HCT116 (cell line): ENCODE measurements around the gene C17orf114.

Source experiments
- ATAC-seq: fragments of 200-7000 bp; cut with Tn5 transposase; 2 replicates; pipeline ENCODE4 v1.9.1; 2020; ENCODE audit warnings: mild to moderate bottlenecking, moderate library complexity
- BruUV-seq: library from RNA; stranded (reverse); fragments of 400-500 nt; replicated peaks from 2 replicates; lab custom pipeline; 2021; lab: Mats Ljungman, UMichigan
- CTCF ChIA-PET: fragments of 300-600 bp; sonication (Branson Sonifier 250); formaldehyde crosslinking; loops from one replicate; lab custom pipeline; 2021; ENCODE audit warnings: antibody characterized with exemption; lab: Charles Lee
- POLR2A ChIA-PET: fragments of 300-600, 350-600 bp; sonication (Branson Sonifier 250); formaldehyde crosslinking; loops from one replicate; lab custom pipeline; 2021; ENCODE audit warnings: antibody characterized with exemption; lab: Charles Lee
- RAD21 ChIA-PET, 2 experiments: fragments of 300-600 bp; sonication (Branson Sonifier 250); formaldehyde crosslinking; loops; one replicate each; lab custom pipeline; 2023; ENCODE audit warnings: low total read pairs in 2 of 2; ENCODE audit not compliant: uncharacterized antibody in 2 of 2, unreplicated experiment in 2 of 2, low non-redundant PET in 1 of 2; lab: Charles Lee
- DNase-seq: peaks from one replicate; pipeline ENCODE4 v3.0.0-alpha.2; 2010; ENCODE audit warnings: low read depth, low spot score
- H2AFZ ChIP-seq: fragments of 200-600 bp; shearing (Covaris generic), sonication (generic); 2 replicates; pipeline ENCODE4 v1.6.1; 2017; ENCODE audit warnings: low read depth, mixed run types, mixed read lengths, antibody characterized with exemption, low read length; ENCODE audit not compliant: poor library complexity, severe bottlenecking
- H3K27ac ChIP-seq: 2 replicates; pipeline ENCODE4 v1.5.1; 2012; ENCODE audit warnings: low read depth, low read length
- H3K27me3 ChIP-seq: fragments of 200-600 bp; sonication (generic); 2 replicates; pipeline ENCODE4 v1.6.1; 2016; ENCODE audit warnings: mixed run types, low read length, mixed read lengths; ENCODE audit not compliant: insufficient read depth
- H3K36me3 ChIP-seq, 2 experiments: fragments of 200-500 bp in 1 of 2; fragments of 200-600 bp in 1 of 2; sonication (Bioruptor generic) in 1 of 2; sonication (generic) in 1 of 2; 2 replicates each; pipeline versions ENCODE4 v1.5.1 to v1.6.1; 2014 to 2016; ENCODE audit warnings: low read length in 2 of 2, inconsistent platforms in 1 of 2, mixed read lengths in 1 of 2, mixed run types in 1 of 2; ENCODE audit not compliant: insufficient read depth in 2 of 2, control insufficient read depth in 1 of 2
- H3K4me1 ChIP-seq, 2 experiments: fragments of 200-600 bp in 1 of 2; sonication (generic) in 1 of 2; 2 replicates each; pipeline versions ENCODE4 v1.5.1 to v1.6.1; 2012 to 2017; ENCODE audit warnings: low read length in 2 of 2, inconsistent platforms in 1 of 2, mild to moderate bottlenecking in 1 of 2, mixed read lengths in 1 of 2, mixed run types in 1 of 2, moderate library complexity in 1 of 2; ENCODE audit not compliant: insufficient read depth in 2 of 2, control insufficient read depth in 1 of 2
- H3K4me2 ChIP-seq: fragments of 200-600 bp; sonication (generic); 2 replicates; pipeline ENCODE4 v1.6.1; 2017; ENCODE audit warnings: mixed run types, low read length, mixed read lengths
- H3K4me3 ChIP-seq, 2 experiments: fragments of 200-600 bp in 1 of 2; sonication (generic) in 1 of 2; replicated peaks in 1 of 2; 2 replicates each; pipeline ENCODE4 v1.5.1; 2011 to 2016; ENCODE audit warnings: low read length in 2 of 2, control low read depth in 1 of 2, low read depth in 1 of 2, mild to moderate bottlenecking in 1 of 2, mixed read lengths in 1 of 2, mixed run types in 1 of 2
- H3K79me2 ChIP-seq: fragments of 200-600 bp; sonication (generic); 2 replicates; pipeline ENCODE4 v1.6.1; 2017; ENCODE audit warnings: mild to moderate bottlenecking, mixed run types, low read length, moderate library complexity, mixed read lengths; ENCODE audit not compliant: insufficient read depth
- H3K9ac ChIP-seq: fragments of 200-600 bp; sonication (generic); 2 replicates; pipeline ENCODE4 v1.6.1; 2016; ENCODE audit warnings: low read length, mixed read lengths
- H3K9me2 ChIP-seq: fragments of 200-600 bp; sonication (generic), shearing (Covaris generic); 2 replicates; pipeline ENCODE4 v1.6.1; 2017; ENCODE audit warnings: mixed run types, mild to moderate bottlenecking, moderate library complexity; ENCODE audit not compliant: insufficient read depth
- H3K9me3 ChIP-seq, 2 experiments: fragments of 200-500 bp in 1 of 2; fragments of 200-600 bp in 1 of 2; sonication (Bioruptor generic) in 1 of 2; sonication (generic) in 1 of 2; 2 replicates each; pipeline ENCODE4 v1.6.1; 2014 to 2017; ENCODE audit warnings: low read length in 2 of 2, mixed read lengths in 2 of 2, inconsistent platforms in 1 of 2, low read depth in 1 of 2, mild to moderate bottlenecking in 1 of 2, mixed run types in 1 of 2, moderate library complexity in 1 of 2; ENCODE audit not compliant: control insufficient read depth in 1 of 2, insufficient read depth in 1 of 2
- H4K20me1 ChIP-seq: fragments of 200-600 bp; sonication (generic), shearing (Covaris generic); 2 replicates; pipeline ENCODE4 v1.6.1; 2017; ENCODE audit warnings: mixed run types, mild to moderate bottlenecking, moderate library complexity; ENCODE audit not compliant: insufficient read depth
- CTCF ChIP-seq, 3 experiments: fragments of 200-600 bp in 1 of 3; sonication (generic) in 1 of 3; IDR thresholded peaks in 2 of 3; conservative IDR thresholded peaks in 1 of 3; 2 replicates each; pipeline ENCODE4 v1.5.1; 2012 to 2017; ENCODE audit warnings: low read depth in 2 of 3, low read length in 2 of 3, antibody characterized with exemption in 1 of 3, borderline replicate concordance in 1 of 3, control low read depth in 1 of 3, mild to moderate bottlenecking in 1 of 3, mixed read lengths in 1 of 3, mixed run types in 1 of 3, moderate library complexity in 1 of 3; ENCODE audit not compliant: insufficient read depth in 1 of 3
- ELF1 ChIP-seq: IDR thresholded peaks from 2 replicates; pipeline ENCODE4 v1.6.1; 2012; ENCODE audit warnings: low read depth, borderline replicate concordance
- MAX ChIP-seq: IDR thresholded peaks from 2 replicates; pipeline ENCODE4 v1.6.1; 2012
- RAD21 ChIP-seq: IDR thresholded peaks from 2 replicates; pipeline ENCODE4 v1.6.1; 2012; ENCODE audit warnings: low read depth, mild to moderate bottlenecking
- SP1 ChIP-seq: IDR thresholded peaks from 2 replicates; pipeline ENCODE4 v1.6.1; 2012; ENCODE audit warnings: low read depth
- ZFX ChIP-seq: fragments of 450-650 bp; IDR thresholded peaks from 2 replicates; pipeline ENCODE4 v1.6.1; 2017
- intact Hi-C: fragments of 100-400 bp; cut with micrococcal nuclease; formaldehyde crosslinking; loops from 2 replicates; pipeline ENCODE4 v1.10.0; 2022

C17orf114 gene

GRCh38 chr17:4837471-4838308 lies 35.6 kb upstream of the C17orf114 start:
- RAD21 ChIA-PET: no interaction called here
- intact Hi-C loops: loop anchor here (10.0 kb wide), 1 partner anchor 47 kb away; no protein-coding TSS in a partner anchor
- H3K36me3 ChIP-seq: peaks cover 3 to 13% of the 10 kb centered on the region in 2 experiments; a peak in 1 of 4 replicates
- no peak overlapping the region for H3K4me3 ChIP-seq
- no peaks in the 10 kb centered on the region; the same call in 1 of the 2 replicates for H4K20me1 ChIP-seq
- H3K27ac ChIP-seq: no peak overlapping the region
- POLR2A ChIA-PET: interaction anchor here (1.6 kb wide), 1 partner anchor 20 kb away, joined by 3 read pairs; no protein-coding TSS in a partner anchor
- no peaks in the 10 kb centered on the region for H3K27me3 ChIP-seq
- H3K4me1 ChIP-seq: peaks cover 16 to 31% of the 10 kb centered on the region in 2 experiments
- ATAC-seq (no peak), DNase-seq (no peak)
- BruUV-seq: no TSS peak
- H3K9me3 ChIP-seq: no peaks in the 10 kb centered on the region
- CTCF ChIA-PET: no interaction called here
- H2AFZ ChIP-seq: no peak overlapping the region
- H3K79me2 ChIP-seq: peaks cover 90% of the 10 kb centered on the region
- H3K9ac ChIP-seq: no peak overlapping the region
- TF ChIP-seq ZFX (no peak), RAD21 (no peak), ELF1 (no peak), MAX (no peak), CTCF (IDR thresholded peaks at IDR 0.05 in 2 of 3, conservative IDR thresholded peaks at IDR 0.05 in 1 of 3; ENCODE audit: borderline replicate concordance in 1 of 3, insufficient read depth in 1 of 3, low read depth in 2 of 3, low read length in 2 of 3) (no peak), SP1 (no peak)
- H3K9me2 ChIP-seq: no peaks in the 10 kb centered on the region
- H3K4me2 ChIP-seq: no peak overlapping the region
